CD4-positive, alpha-beta T cell treated with Interferon alpha-2 for 1 hour (primary cell): ENCODE data around the gene KCNJ14.

Experiments used
- DNase-seq, 2 donors: peaks; one replicate each; pipeline ENCODE4 v3.0.0-alpha.2; 2020 to 2022

Gene KCNJ14

DNA sequence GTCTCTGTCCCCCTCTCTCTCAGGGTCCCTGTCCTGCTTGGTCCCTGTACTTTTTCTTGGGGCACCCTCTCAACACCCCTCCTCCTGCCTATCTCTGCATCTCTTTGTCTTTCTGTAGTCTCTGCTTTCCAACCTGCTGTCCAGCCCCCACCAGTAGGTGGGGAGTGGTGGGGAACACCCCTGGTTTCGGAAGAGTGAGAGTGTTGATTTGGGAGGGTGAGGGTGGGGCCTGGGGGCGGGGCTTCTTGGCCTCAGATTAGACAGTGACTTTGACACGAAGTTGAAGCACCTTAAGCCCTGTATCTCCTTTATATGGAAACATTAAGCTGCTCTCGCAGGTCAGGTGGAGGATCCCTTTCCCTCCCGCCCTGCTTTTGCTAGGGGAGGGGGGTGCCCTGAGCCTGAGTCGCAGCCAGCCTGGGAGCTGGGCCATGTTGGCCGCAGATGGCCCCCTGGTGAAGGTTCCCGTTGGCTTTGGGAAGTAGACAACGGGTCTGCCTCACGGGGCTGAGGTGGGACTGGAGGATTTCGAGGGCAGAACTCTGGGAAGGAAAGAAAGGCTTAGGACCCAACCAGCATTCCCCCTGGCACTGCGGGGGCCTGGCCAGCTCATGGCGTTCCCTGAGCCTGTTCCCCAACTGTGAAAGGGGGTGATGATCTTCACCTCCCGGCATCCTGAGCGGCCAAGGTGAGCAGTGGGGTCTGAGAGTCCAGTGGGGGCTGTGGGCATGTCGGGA lies at the start of gene KCNJ14:
Gene KCNJ14 (plus strand): TSS at position 404 of the 737 bp plus-strand sequence. CDS start 6,151 bp downstream, outside the sequence.
- no peak for DNase-seq

DNA sequence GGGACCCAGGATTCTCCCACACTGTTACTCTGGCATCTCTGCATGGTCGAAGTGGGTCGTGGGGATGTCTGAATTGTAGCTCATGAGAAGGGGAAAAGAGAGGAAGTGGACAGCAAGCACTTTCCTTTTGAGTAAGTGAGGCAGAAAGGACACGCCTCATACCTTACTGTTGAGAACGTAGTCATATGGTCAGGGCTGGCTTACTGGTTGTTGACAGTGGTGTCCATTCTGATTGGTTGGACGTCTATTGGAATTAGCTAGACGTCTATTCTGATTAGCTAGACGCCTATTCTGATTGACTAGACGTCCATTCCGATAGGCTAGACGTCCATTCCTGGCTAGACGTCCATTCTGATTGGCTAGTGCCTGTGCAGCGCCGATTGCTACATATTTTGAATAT lies 49.5 kb upstream of the KCNJ14 start:
- DNase-seq = no peak

DNA sequence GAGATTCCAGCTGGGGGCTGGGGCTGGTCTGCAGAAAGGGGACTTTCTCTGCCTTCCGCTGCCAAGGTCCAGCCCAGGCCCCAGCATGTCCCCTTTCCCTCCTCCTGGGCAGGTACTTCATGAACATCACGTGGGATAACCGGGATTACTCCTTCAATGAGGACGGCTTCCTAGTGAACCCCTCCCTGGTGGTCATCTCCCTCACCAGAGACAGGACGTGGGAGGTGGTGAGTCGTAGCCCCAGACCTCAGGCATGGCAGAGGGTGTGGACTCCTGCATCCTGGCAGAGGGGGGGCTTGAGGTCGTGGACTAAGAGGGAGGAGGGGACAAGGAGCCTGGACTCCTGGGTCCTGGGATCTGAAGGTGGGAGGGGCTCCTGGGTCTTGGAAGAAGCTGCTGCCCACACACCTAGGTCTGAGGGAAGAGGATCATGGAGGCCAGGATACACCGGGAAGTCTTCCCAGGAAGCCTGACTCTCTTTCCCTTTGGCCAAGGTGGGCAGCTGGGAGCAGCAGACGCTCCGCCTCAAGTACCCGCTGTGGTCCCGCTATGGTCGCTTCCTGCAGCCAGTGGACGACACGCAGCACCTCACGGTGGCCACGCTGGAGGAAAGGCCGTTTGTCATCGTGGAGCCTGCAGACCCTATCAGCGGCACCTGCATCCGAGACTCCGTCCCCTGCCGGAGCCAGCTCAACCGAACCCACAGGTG lies 41.3 kb upstream of the KCNJ14 start:
- no peak for DNase-seq

DNA sequence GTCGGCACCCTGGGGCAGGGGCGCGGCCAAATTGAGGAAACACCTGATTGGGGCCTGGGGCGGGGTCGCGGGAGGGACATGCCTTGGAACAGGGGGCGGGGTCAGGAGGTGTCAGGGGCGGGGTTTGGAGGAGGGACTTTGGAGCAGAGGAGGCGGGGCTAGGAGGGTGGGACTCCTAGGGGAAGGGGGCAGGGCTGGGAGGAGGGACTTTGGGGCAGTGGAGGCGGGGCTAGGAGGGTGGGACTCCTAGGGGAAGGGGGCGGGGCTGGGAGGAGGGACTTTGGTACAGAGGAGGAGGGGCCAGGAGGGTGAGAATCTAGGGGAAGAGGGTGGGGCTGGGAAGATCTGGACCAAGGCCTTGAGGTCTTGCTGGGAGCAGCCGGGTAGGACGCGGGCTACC lies 40.0 kb upstream of the KCNJ14 start:
- peak; percentile 82 to 85 for DNase-seq

DNA sequence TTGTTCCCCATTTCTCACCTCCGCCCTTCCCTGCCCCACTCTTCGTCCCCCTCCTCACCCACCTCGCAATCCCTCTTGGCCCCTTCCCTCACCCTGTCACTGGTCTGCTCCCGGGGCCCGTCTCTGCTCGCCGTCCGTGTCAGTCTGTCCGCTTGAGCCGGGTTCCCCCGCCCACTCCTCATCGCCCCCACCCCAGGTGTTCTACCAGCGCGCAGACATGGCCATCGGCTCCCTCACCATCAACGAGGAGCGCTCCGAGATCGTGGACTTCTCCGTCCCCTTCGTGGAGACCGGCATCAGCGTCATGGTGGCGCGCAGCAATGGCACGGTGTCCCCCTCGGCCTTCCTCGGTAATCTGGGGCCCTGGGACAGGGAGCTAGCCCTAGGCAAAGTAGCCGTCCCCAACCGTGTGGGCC lies 39.6 kb upstream of the KCNJ14 start:
- DNase-seq = no peak

DNA sequence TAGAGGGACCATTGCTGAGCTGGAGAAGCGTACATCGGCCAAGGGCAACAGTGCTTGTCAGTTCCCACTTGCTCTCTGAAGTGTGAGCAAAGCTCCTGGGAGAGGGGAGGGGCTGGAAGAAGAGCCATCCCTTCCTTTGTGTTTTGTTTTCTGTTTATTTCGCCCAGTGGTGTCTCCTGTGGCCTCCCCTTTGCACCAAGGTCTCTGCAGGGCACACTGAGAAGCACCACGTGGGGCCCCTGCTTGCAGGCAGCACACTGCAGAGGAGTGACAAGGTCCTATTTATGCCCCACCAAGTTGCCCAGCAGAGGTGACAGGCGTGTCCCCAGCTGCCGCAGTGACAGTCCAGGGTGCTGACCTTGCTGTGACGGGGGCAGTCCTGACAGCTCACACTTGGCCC lies 38.0 kb upstream of the KCNJ14 start:
- no peak for DNase-seq

DNA sequence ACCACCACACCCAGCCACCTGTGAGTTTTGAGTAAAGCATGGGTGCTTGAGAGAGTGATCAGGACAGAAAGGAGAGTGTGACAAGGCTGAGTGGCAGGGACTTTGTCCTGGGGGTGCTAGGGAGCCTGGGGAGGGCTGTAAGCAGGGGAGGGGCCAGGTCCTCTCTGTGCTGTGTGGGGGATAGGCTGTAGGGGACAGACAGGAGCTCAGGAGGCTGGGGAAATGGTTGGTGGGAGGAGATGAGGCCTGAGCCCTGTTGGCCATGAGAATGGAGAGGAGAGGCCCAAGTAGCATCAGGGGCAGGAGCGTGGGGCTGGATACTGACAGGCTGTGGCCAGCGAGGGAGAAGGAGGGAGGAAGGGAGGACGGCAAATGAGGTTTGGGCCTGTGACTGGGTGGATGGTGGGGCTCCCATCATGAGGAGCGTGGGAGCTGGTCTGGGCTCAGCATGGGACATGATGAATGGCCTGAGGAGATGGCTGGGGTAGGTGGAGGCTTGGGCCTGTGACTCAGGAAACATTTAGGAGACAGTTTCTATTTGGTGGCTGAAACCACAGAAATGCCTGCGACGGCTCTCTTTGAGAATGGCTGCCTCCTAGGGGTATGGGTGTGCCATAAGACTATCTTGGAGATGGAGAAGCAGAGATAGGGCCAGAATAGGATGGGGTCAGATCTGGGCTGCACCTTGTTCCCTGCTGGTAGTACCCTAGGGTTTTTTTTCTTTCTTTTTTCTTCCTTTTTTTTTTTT lies 36.9 kb upstream of the KCNJ14 start:
- no peak for DNase-seq

DNA sequence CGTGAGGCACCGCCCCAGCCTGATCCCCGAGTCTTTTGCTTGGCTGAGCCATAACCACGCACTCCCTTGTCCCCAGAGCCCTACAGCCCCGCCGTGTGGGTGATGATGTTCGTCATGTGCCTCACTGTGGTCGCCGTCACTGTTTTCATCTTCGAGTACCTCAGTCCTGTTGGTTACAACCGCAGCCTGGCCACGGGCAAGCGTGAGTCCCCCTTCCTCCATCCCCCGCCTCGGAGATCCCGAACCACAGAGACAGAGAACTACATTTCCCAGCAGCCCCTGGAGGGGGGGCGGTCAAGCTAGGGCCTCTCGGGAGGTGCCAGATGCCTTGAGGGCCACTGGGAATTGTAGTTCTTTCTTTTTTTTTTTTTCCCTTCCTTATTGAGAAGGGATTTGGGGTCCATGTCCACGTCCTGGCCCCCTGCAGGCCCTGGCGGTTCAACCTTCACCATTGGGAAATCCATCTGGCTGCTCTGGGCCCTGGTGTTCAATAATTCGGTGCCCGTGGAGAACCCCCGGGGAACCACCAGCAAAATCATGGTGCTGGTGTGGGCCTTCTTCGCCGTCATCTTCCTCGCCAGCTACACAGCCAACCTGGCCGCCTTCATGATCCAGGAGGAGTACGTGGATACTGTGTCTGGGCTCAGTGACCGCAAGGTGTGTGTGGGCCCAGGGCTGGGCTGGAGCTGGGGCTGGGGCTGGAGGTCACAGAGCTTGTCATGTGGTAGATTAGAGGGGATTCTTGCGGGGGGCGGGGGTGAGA lies 36.0 kb upstream of the KCNJ14 start:
- peak; percentile 83 to 84 for DNase-seq

DNA sequence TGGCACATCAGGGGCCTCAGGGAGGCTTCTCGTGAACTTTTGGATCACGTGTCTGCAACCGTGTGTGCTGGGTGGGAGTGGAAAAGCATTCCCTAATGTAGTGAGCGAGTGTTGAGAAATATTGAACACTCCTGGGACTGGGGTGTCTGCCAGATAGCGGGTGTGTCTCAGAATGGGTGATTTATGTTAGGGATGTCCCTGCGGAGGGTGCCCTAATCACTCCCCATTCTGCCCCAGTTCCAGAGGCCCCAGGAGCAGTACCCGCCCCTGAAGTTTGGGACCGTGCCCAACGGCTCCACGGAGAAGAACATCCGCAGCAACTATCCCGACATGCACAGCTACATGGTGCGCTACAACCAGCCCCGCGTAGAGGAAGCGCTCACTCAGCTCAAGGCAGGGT lies 33.8 kb upstream of the KCNJ14 start:
- no peak for DNase-seq

DNA sequence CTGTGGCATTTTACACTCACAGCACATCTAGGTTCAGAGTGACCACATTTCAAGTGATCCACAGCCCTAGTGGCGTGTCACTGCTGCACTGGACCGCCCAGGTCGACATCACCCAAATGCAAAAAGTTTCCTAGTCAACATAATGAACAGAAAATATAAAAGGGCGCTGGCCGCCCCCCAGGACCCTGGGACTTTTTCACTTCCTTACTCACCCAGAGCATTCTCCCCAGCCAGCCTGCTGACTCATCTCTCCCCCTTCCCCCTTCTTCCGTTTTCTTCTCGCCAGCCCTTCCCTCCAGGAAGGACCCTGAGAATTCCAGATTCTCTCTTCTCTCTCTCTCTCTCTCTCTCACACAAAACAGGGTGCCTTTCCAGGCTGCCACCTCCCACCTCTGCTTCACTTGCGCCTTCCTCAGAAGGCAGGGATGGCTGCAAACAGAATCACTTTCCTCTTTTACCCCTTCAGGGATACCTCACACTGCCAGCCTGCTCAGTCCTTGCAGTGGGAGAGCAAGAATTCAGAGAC lies 30.6 kb upstream of the KCNJ14 start:
- peak in 1 of 2 donors; percentile 16 for DNase-seq

DNA sequence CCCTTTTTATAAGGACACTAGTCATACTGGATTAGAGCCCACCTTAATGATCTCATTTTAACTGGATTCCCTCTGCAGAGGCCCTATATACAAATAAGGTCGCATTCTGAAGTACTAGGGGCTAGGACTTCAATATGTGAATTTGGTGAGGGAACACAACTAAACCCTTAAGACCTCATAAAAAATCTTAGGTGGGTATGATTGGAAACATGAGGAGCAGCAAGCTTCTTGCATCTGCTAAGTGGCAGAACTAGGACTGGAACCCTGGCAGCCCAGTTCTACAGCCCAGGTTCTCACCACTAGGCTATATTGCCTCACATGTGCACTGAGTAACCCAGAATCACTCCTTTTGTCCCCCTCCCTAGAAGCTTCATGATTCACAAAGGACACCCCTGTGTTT lies 26.7 kb upstream of the KCNJ14 start:
- no peak for DNase-seq

DNA sequence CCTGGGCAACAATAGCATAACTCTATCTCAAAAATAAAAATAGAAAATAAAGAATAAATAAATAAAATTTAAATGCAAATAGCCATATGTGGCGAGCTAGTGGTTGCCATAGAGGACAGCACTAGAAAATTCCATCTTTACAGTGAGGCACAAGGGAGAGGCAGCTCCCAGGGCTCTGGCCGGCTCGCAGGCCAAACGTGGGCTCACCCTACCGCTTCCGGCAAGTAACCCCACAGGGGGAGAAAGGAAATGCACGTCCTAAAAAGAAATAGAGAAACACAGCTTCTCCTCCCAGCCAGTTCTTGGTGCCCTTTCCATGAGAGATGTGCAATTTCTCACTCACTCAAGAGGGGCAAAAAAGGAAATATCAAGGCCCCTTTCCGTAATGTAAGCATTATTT lies 22.0 kb upstream of the KCNJ14 start:
- DNase-seq = no peak

DNA sequence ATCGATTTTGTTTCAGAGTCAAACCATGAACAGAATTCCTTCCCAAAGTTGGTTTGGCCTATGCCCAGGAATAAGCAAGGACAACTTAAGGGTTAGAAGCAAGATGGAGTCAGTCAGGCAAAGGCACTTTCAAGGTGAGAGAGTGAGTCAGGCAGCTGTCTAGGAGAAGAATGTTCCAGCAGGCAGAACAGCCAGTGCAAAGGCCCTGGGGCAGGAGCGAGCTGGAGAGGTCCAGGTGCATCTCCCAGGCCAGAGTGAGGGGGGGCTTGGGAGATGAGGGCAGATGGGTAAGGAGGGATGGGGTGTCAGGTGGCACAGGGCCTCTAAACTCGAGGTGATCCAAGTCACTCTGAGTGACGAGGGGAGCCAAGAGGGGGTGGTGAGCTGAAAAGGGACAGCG lies 18.8 kb upstream of the KCNJ14 start:
- no peak for DNase-seq

DNA sequence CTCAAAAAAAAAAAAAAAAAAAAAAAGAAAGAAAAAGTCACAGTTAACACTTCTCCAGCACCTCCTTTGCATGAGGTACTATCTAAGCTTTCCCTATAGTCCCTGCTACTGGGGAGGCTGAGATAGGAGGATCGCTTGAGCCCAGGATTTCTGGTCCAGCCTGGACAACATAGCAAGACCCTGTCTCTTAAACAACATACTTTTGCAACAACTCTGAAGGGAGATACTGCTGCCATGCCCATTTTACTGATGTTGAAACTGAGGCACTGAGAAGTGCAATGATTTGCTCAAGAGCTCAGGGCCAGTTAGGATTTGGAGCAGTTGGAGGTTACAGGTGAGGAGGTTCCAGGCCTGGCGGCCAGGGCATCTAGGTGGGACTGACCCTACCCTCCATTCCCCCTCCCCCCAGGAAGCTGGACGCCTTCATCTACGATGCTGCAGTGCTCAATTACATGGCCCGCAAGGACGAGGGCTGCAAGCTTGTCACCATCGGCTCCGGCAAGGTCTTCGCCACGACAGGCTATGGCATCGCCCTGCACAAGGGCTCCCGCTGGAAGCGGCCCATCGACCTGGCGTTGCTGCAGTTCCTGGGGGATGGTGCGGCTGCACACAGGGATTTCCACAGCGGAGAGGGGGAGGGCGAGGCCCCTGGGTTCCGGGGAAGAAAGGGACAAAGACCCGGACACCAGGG lies 13.9 kb upstream of the KCNJ14 start:
- DNase-seq = no peak

DNA sequence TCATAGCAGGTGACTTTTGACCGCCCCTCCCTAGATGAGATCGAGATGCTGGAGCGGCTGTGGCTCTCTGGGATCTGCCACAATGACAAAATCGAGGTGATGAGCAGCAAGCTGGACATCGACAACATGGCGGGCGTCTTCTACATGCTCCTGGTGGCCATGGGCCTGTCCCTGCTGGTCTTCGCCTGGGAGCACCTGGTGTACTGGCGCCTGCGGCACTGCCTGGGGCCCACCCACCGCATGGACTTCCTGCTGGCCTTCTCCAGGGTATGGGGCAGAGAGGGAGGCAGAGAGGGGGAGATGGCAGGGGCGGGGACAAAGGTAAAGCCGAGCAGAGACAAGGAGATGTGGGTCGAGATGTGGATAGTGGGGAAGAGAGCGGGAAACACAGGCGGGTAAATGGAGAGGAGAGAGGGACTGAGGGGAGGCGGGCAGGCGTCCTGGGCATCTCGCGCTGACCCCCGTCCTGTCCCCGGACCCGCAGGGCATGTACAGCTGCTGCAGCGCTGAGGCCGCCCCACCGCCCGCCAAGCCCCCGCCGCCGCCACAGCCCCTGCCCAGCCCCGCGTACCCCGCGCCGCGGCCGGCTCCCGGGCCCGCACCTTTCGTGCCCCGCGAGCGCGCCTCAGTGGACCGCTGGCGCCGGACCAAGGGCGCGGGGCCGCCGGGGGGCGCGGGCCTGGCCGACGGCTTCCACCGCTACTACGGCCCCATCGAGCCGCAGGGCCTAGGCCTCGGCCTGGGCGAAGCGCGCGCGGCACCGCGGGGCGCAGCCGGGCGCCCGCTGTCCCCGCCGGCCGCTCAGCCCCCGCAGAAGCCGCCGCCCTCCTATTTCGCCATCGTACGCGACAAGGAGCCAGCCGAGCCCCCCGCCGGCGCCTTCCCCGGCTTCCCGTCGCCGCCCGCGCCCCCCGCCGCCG lies 13.0 kb upstream of the KCNJ14 start:
- DNase-seq = no peak

DNA sequence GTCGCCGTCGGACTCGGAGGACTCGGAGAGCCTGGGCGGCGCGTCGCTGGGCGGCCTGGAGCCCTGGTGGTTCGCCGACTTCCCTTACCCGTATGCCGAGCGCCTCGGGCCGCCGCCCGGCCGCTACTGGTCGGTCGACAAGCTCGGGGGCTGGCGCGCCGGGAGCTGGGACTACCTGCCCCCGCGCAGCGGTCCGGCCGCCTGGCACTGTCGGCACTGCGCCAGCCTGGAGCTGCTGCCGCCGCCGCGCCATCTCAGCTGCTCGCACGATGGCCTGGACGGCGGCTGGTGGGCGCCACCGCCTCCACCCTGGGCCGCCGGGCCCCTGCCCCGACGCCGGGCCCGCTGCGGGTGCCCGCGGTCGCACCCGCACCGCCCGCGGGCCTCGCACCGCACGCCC lies 12.1 kb upstream of the KCNJ14 start:
- DNase-seq = peak in 1 of 2 donors; percentile 18

DNA sequence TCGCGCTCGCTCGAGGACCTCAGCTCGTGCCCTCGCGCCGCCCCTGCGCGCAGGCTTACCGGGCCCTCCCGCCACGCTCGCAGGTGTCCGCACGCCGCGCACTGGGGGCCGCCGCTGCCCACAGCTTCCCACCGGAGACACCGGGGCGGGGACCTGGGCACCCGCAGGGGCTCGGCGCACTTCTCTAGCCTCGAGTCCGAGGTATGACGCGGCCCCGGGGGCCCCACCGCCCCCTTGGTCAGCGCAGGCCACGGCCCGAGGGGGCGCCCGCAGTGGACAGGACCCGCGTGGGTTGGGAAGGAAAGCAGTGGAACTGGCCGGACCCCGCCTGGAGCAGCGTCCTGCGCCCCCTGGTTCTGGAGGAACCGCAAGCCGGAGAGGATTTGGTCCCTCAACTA lies 11.6 kb upstream of the KCNJ14 start:
- DNase-seq = peak in 1 of 2 donors; percentile 2

DNA sequence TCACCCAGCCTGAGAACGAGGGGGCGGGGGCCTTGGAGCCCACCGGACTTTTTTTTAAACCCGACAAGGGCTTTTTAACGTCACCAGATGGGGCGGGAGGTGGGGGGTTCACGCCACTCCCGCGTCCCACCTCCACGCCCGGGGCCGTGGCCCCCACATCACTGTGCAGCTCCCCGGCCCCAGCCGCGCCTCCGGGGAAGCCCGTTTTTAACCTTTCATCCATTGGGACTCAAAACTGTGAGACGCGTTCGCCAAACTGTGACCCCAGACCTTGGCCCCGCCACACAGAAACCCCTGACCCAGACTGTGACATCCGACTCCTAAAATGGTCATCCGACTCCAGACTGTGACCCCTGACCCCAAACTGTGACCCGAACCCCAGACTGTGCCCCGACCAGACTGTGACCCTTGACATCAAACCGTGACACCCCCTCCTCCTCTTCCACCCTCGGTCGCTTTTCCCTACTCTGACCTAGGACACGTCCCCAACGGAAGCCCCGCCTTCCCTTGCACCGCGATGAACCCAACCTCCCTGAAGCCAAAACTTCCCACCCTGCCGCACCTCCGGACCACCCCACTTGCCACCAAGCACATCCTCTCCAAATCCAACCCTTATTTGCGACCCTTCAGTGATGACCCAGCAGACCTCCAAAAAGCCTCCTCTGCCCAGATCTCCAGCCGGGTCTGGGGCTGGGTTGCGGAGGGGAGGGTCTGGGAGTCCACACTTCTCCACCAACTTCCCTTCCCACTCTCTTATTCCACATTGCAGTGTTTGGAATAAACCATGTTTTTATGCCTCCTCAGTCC lies 11.0 kb upstream of the KCNJ14 start:
- DNase-seq = peak in 1 of 2 donors; percentile 18

DNA sequence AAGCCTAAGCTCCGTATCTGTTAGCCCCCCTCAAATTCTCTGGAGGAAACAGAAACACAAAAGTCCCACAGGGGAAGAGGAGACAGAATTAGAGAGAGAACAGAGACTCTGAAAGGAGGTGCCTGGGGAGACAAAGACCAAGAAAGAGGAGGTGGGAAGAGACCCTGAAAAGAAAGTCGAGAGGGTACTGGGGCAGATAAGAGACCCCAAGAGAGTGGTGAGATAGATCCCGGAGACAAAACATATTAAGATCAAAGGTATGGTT lies 10.5 kb upstream of the KCNJ14 start:
- DNase-seq = no peak

DNA sequence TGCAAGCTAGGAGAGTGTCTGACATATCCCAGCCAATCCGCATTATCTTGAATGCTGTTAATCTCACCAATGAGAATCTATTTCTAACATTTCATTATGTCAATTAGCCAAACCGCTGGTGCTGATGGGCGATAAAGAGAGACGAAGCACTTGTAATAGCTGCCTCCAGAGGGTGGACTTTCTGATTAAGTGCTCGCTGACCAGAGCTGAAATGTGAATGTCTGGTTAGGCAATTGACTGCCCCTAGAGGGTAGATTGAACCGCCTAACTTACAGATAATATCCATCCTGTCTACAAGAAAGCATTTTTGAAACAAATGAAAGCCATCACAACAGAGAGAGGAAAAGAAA lies 10.1 kb upstream of the KCNJ14 start:
- peak; percentile 15 to 60 for DNase-seq
